Neural cell (in vitro differentiated cells): ENCODE data around the gene SERPINA1. TPM values are rescaled to one million over a fixed set of nuclear protein-coding genes. Genes with fewer than 3 reads are reported as not detected.

Experiments
- H2AFZ ChIP-seq: fragments of 200-600, 300-800 bp; sonication (generic), shearing (Covaris generic); 2 replicates; pipeline ENCODE4 v1.6.0; 2014; ENCODE audit warnings: low read depth, mild to moderate bottlenecking, antibody characterized with exemption, low read length, moderate library complexity
- H3F3A ChIP-seq: fragments of 200-600 bp; shearing (Covaris generic); 2 replicates; pipeline ENCODE4 v1.6.1; 2016; ENCODE audit warnings: mild to moderate bottlenecking, moderate library complexity, mixed read lengths, antibody characterized with exemption, low read length; ENCODE audit not compliant: insufficient read depth, poor library complexity, severe bottlenecking
- H3K27ac ChIP-seq: fragments of 200-600, 300-800 bp; sonication (generic), shearing (Covaris generic); 2 replicates; pipeline ENCODE4 v1.5.1; 2014; ENCODE audit warnings: mild to moderate bottlenecking, low read length, moderate library complexity
- H3K27me3 ChIP-seq: fragments of 300-800, 200-600 bp; sonication (generic), shearing (Covaris generic); 2 replicates; pipeline ENCODE4 v1.6.0; 2014; ENCODE audit warnings: mild to moderate bottlenecking, low read depth, low read length, moderate library complexity; ENCODE audit not compliant: insufficient read depth
- H3K36me3 ChIP-seq: fragments of 300-800, 200-600 bp; sonication (generic), shearing (Covaris generic); 2 replicates; pipeline ENCODE4 v1.5.1; 2014; ENCODE audit warnings: mild to moderate bottlenecking, antibody characterized with exemption, low read length, moderate library complexity; ENCODE audit not compliant: insufficient read depth
- H3K4me2 ChIP-seq: fragments of 300-800, 200-600 bp; sonication (generic), shearing (Covaris generic); 2 replicates; pipeline ENCODE4 v1.6.0; 2014; ENCODE audit warnings: mild to moderate bottlenecking, low read length
- H3K4me3 ChIP-seq: fragments of 300-800, 200-600 bp; sonication (generic), shearing (Covaris generic); 2 replicates; pipeline ENCODE4 v1.5.1; 2014; ENCODE audit warnings: mild to moderate bottlenecking, low read length, moderate library complexity
- H3K79me2 ChIP-seq: fragments of 200-600 bp; shearing (Covaris generic); replicated peaks from 2 replicates; pipeline ENCODE4 v1.6.0; 2014; ENCODE audit warnings: mild to moderate bottlenecking, low read length, moderate library complexity; ENCODE audit not compliant: insufficient read depth
- H3K9ac ChIP-seq: fragments of 300-800, 200-600 bp; sonication (generic), shearing (Covaris generic); 2 replicates; pipeline ENCODE4 v1.6.1; 2016; ENCODE audit warnings: mild to moderate bottlenecking, low read length, mixed read lengths
- H3K9me2 ChIP-seq: fragments of 200-600 bp; shearing (Covaris generic); 2 replicates; pipeline ENCODE4 v1.6.1; 2016; ENCODE audit warnings: mild to moderate bottlenecking, low read length, mixed read lengths; ENCODE audit not compliant: insufficient read depth
- H3K9me3 ChIP-seq: fragments of 200-600, 300-800 bp; sonication (generic), shearing (Covaris generic); 2 replicates; pipeline ENCODE4 v1.6.1; 2016; ENCODE audit warnings: mild to moderate bottlenecking, mixed run types, low read length, moderate library complexity, mixed read lengths
- H4K20me1 ChIP-seq: fragments of 200-600 bp; shearing (Covaris generic); 2 replicates; pipeline ENCODE4 v1.6.1; 2016; ENCODE audit warnings: mild to moderate bottlenecking, mixed run types; ENCODE audit not compliant: insufficient read depth
- EP300 ChIP-seq: fragments of 450-650 bp; conservative IDR thresholded peaks from 2 replicates; pipeline ENCODE4 v1.6.1; 2014; ENCODE audit warnings: antibody characterized with exemption, mild to moderate bottlenecking, moderate library complexity; ENCODE audit not compliant: poor library complexity, severe bottlenecking
- EZH2 ChIP-seq: fragments of 200-600, 300-800 bp; shearing (Covaris generic), sonication (generic); IDR thresholded peaks from 2 replicates; pipeline ENCODE4 v1.6.1; 2014; ENCODE audit warnings: antibody characterized with exemption, low read length, borderline replicate concordance, mild to moderate bottlenecking; ENCODE audit not compliant: insufficient read depth, poor library complexity, severe bottlenecking
- MXI1 ChIP-seq: fragments of 450-650 bp; conservative IDR thresholded peaks from 2 replicates; pipeline ENCODE4 v1.6.1; 2014; ENCODE audit warnings: antibody characterized with exemption, mild to moderate bottlenecking; ENCODE audit not compliant: poor library complexity, severe bottlenecking
- POLR2AphosphoS5 ChIP-seq: IDR thresholded peaks from 2 replicates; pipeline ENCODE4 v1.6.1; 2012
- RAD21 ChIP-seq: fragments of 450-650 bp; conservative IDR thresholded peaks from 2 replicates; pipeline ENCODE4 v1.6.1; 2014; ENCODE audit warnings: antibody characterized with exemption, mild to moderate bottlenecking, moderate library complexity
- SMC3 ChIP-seq: fragments of 450-650 bp; conservative IDR thresholded peaks from 2 replicates; pipeline ENCODE4 v1.6.1; 2014; ENCODE audit warnings: antibody characterized with exemption, mild to moderate bottlenecking, moderate library complexity; ENCODE audit not compliant: poor library complexity
- TAF1 ChIP-seq: IDR thresholded peaks from 2 replicates; pipeline ENCODE4 v1.6.1; 2012; ENCODE audit warnings: low read depth
- polyA plus RNA-seq: library from polyadenylated mRNA; depleted of rRNA; stranded (reverse); fragments of >200 nt; gene quantifications from 2 replicates; pipeline ENCODE4 v1.2.3, GENCODE V29; 2014
- TF ChIP-seq, protein P1 (sequence below): fragments of 450-650 bp; IDR thresholded peaks from 2 replicates; pipeline ENCODE4 v1.5.1; 2014; ENCODE audit warnings: antibody characterized with exemption, mild to moderate bottlenecking, moderate library complexity; ENCODE audit not compliant: poor library complexity, severe bottlenecking
- TF ChIP-seq, protein P2 (sequence below): IDR thresholded peaks from 2 replicates; pipeline ENCODE4 v1.6.1; 2012; ENCODE audit warnings: borderline replicate concordance

Gene SERPINA1
- polyA plus RNA-seq, 1 donor from 2014 or later: not detected

DNA sequence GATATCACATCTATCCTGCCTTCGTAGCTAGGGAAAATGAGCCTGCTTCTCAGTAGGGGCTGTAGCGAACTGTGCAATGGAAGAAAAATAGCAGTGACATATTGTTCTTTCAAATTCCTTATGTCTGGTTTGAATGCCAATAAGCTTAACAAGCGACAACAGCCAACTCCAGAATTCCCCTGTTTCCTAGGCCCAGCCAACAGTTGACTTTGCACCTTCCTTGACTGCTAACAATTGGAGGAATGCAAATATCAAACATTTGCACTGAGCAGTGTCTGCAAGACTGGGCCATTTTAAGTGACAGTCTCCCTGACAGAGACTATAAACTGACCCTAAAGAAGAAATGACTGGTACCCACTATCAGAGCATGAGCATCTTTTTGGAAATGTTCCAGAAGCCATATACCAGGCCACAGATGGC is 12.0 kb upstream of the SERPINA1 start:
- H3K4me2 ChIP-seq: no peak overlapping the region
- no peaks in the 10 kb centered on the region for H4K20me1 ChIP-seq
- H3K4me3 ChIP-seq: no peak overlapping the region
- H3K9me2 ChIP-seq: no peaks in the 10 kb centered on the region
- no peaks in the 10 kb centered on the region for H3K79me2 ChIP-seq
- no peak overlapping the region for H2AFZ ChIP-seq
- H3K36me3 ChIP-seq: no peaks in the 10 kb centered on the region
- no peaks in the 10 kb centered on the region for H3K27me3 ChIP-seq
- no peak overlapping the region for H3K9ac ChIP-seq
- no peaks in the 10 kb centered on the region for H3F3A ChIP-seq
- no peak overlapping the region for H3K27ac ChIP-seq
- no peaks in the 10 kb centered on the region for H3K9me3 ChIP-seq
- no peak for TF ChIP-seq POLR2AphosphoS5

DNA sequence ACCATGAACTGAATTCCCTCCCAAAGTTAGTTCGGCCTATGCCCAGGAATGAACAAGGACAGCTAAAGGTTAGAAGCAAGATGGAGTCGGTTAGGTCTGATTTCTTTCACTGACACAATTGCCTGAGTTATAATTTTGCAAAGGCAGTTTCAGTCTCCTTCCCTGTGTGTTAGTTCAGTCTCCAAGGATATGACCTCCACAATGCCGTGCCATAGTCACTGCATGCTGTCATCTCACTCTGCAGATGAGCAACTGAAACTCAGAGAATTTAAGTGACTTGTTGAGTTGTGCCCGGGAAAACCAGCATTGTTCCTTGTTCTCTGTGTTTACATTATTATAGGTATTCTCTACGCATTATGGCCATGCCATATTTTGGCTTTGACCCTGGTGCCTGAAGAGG is 10.1 kb upstream of the SERPINA1 start:
- Histone ChIP-seq H3K9me3 (no peaks in the 10 kb centered on the region), H3K4me3 (no peak overlapping the region), H3F3A (no peaks in the 10 kb centered on the region), H2AFZ (no peak overlapping the region), H3K27me3 (no peaks in the 10 kb centered on the region), H3K4me2 (no peak overlapping the region), H4K20me1 (no peaks in the 10 kb centered on the region), H3K79me2 (no peaks in the 10 kb centered on the region), H3K9ac (no peak overlapping the region), H3K36me3 (no peaks in the 10 kb centered on the region), H3K27ac (no peak overlapping the region), H3K9me2 (no peaks in the 10 kb centered on the region)
- TF ChIP-seq RAD21 (no peak), POLR2AphosphoS5 (no peak)
- TF ChIP-seq, protein P1, sequence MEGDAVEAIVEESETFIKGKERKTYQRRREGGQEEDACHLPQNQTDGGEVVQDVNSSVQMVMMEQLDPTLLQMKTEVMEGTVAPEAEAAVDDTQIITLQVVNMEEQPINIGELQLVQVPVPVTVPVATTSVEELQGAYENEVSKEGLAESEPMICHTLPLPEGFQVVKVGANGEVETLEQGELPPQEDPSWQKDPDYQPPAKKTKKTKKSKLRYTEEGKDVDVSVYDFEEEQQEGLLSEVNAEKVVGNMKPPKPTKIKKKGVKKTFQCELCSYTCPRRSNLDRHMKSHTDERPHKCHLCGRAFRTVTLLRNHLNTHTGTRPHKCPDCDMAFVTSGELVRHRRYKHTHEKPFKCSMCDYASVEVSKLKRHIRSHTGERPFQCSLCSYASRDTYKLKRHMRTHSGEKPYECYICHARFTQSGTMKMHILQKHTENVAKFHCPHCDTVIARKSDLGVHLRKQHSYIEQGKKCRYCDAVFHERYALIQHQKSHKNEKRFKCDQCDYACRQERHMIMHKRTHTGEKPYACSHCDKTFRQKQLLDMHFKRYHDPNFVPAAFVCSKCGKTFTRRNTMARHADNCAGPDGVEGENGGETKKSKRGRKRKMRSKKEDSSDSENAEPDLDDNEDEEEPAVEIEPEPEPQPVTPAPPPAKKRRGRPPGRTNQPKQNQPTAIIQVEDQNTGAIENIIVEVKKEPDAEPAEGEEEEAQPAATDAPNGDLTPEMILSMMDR: no peak

DNA sequence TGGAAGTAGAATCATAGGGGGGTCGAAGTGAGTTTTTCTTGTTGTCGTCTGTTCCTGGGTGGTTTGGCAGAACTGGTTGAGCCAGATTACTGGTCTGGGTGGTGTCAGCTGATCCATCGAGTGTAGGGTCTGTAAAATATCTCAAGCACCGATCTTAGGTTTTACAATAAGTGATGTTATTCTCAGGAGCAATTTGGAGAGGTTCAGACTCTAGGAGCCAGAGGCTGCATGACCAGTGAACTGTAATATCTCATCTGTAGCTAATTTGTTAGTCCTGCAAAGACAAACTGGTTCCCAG is 9.7 kb upstream of the SERPINA1 start:
- Histone ChIP-seq H2AFZ (no peak overlapping the region), H3K27me3 (no peaks in the 10 kb centered on the region), H3K27ac (no peak overlapping the region), H3K9ac (no peak overlapping the region), H3K36me3 (no peaks in the 10 kb centered on the region), H3K4me2 (no peak overlapping the region), H3K9me2 (no peaks in the 10 kb centered on the region), H4K20me1 (no peaks in the 10 kb centered on the region), H3K9me3 (no peaks in the 10 kb centered on the region), H3K4me3 (no peak overlapping the region), H3F3A (no peaks in the 10 kb centered on the region), H3K79me2 (no peaks in the 10 kb centered on the region)
- TF ChIP-seq EZH2 (no peak), SMC3 (no peak), MXI1 (no peak), TAF1 (no peak), POLR2AphosphoS5 (no peak), EP300 (no peak), RAD21 (no peak)
- TF ChIP-seq, protein P2, sequence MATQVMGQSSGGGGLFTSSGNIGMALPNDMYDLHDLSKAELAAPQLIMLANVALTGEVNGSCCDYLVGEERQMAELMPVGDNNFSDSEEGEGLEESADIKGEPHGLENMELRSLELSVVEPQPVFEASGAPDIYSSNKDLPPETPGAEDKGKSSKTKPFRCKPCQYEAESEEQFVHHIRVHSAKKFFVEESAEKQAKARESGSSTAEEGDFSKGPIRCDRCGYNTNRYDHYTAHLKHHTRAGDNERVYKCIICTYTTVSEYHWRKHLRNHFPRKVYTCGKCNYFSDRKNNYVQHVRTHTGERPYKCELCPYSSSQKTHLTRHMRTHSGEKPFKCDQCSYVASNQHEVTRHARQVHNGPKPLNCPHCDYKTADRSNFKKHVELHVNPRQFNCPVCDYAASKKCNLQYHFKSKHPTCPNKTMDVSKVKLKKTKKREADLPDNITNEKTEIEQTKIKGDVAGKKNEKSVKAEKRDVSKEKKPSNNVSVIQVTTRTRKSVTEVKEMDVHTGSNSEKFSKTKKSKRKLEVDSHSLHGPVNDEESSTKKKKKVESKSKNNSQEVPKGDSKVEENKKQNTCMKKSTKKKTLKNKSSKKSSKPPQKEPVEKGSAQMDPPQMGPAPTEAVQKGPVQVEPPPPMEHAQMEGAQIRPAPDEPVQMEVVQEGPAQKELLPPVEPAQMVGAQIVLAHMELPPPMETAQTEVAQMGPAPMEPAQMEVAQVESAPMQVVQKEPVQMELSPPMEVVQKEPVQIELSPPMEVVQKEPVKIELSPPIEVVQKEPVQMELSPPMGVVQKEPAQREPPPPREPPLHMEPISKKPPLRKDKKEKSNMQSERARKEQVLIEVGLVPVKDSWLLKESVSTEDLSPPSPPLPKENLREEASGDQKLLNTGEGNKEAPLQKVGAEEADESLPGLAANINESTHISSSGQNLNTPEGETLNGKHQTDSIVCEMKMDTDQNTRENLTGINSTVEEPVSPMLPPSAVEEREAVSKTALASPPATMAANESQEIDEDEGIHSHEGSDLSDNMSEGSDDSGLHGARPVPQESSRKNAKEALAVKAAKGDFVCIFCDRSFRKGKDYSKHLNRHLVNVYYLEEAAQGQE: no peak
- TF ChIP-seq, protein P1: no peak
